SW480 (cell line): ENCODE data around the gene LAMA2.

Source experiments
- DNase-seq: peaks from one replicate; pipeline ENCODE4 v3.0.0-alpha.2; 2016; ENCODE audit warnings: low spot score

LAMA2 gene

DNA sequence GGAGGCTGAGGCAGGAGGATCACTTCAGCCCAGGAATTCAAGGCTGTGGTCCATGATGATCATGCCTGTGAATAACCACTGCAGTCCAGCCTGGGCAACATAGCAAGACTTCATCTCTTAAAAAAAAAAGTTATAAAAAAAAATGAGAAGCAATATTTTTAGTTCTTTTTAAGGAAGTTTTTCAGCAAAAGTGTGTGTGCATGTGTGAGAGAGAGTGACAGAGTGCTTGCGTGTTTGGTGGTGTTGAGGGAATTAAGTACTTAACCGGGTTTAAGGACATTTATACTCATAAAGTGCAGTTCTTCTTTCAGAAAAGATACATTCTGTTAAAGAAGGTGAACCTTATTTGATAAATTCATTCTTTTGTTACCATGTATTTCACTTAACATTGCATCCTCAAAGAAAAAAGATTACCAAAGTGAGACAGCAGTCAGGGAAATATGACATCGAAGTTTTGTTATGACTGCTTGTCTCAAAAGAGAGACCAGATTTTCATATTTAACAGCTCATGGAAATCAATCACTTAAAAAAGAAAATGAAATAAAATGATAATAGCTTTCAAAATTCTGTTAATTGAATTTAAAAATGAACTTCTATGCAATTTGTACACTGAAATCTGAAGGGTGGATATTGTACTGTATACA, 572.3 kb downstream of the LAMA2 start:
- no peak for DNase-seq

- no peak for DNase-seq
These were observed 577.3 kb downstream of the LAMA2 start for GRCh38 chr6:129460221-129460620.

DNA sequence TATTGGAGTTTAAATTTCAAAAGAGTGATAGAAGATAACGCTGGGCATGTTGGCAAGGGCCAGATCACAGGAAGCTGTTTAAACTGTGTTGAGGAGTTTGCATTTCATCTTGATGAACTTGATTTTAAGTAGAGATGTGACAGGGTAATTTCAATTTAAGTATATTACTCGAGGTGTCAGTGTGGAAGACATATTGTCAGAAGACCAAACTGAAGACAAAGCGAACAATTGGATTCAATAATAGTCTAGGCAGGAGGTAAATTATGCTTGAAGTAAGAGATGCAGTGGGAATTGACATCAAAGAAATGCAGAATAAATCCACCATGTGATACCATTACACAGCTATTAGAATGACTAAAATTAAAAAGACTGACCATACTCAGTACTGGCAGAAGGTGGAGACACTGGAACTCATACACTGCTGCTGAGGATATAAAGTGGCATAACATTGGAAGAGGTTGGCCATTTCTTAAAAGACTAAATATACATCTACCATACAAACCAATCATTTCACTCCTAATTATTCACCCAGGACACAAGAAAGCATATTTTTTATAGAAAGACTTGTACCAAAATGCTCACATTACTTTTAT, 586.2 kb downstream of the LAMA2 start:
- no peak for DNase-seq

GRCh38 chr6:129472239-129472638, 589.3 kb downstream of the LAMA2 start:
- DNase-seq: no peak

DNA sequence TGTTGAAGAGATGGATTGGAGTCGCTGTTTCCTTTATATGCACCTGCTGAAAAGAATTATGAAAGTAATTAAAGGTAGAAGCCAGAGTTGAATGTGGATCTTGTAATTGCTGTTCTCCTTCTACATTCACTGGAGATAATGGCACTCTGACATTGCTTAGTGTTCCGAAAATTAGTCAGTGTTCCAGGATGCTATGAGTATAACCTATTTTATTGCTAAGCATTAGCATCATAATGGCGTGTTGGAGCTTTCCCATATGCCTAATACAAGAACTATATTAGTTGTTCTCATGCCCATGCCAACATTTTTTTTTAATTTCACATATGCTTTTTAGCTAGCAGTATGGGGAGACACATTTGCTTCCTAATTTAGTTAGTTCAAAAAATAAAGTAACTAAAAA, 590.6 kb downstream of the LAMA2 start:
- no peak for DNase-seq

GRCh38 chr6:129475477-129476247, 592.7 kb downstream of the LAMA2 start:
- DNase-seq: no peak

DNA sequence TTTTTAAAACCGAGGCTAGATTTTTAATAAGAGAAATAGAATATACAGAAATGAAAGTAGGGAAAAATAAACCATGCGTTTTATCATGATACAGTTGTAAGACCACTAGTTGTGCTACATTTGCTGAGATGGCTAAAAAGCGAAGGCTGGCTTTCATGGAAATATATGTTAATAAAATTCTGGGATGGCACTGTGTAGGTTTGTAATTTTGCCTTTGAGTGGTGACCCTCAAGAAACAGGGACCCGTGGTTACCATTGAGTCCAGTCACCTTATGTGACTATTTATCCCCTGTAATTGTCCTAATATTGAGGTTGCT, 593.3 kb downstream of the LAMA2 start:
- DNase-seq: no peak

- DNase-seq: no peak
These were observed 593.9 kb downstream of the LAMA2 start for GRCh38 chr6:129476810-129477209.

- DNase-seq: no peak
These were observed 595.4 kb downstream of the LAMA2 start for GRCh38 chr6:129478379-129478778.

DNA sequence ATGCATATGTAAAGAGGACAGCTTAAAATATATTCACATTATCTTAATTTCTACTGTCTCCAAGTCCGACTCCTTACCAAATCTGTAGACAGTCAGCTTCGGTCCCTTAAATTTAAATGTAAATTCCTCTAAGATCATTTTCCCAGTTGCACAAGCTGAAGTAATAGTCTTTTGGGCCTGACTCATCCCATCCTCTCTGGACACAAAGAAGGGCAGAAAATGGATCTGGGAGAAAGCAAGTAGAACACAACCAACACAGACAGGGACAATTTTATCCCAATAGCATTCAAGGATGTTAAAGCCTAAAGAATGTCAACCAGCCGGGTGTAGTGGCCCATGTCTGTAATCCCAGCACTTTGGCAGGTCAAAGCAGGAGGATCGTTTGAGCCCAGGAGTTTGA, 598.8 kb downstream of the LAMA2 start:
- DNase-seq: no peak

DNA sequence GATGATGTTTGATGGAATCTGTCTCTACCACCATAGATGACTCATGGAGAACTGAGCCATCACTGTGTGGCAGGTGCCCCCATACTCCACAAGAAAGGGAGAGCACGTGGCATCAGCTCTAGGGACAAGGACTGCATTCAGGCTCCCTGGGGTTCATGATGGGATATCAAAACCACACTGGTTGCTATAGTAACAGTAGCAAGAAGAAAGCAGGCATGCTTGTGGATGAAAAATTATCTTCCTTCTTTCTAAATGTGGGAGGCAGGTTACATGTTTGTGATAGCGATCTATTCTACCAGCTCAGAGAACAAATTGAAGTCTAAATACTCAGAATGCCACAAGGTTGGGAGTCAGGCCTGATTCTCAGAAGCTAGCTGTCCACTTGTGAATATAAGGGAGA, 602.8 kb downstream of the LAMA2 start:
- peak; percentile 58 for DNase-seq

GRCh38 chr6:129486327-129486726, 603.4 kb downstream of the LAMA2 start:
- no peak for DNase-seq

- no peak for DNase-seq
These were observed 605.4 kb downstream of the LAMA2 start for GRCh38 chr6:129488313-129488712.

DNA sequence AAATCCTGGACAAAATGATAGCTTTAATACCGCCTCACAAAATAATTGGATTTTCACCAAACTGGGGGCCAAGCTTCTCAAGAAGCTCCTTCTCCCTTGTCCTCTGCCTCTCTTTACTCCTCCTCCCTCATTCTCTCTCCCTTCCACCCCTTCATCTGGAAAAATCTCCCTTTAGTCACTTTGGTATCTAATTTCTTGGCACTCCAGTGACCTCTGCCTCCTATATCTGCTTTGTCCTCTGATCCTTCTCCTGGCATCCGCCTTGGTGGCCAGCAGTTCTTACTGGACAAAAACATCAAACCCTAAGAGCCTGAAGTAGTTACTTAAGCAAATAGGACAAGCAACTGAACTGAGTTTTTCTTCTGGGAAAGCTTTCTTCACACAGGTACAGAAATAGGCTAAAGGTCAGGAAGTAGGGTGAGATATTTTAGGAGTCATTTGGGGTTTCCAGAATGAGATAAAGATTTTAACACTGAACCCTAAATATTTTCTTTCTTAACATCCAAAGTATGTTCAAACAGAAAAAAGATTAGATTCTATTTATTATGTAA, 606.4 kb downstream of the LAMA2 start:
- no peak for DNase-seq

DNA sequence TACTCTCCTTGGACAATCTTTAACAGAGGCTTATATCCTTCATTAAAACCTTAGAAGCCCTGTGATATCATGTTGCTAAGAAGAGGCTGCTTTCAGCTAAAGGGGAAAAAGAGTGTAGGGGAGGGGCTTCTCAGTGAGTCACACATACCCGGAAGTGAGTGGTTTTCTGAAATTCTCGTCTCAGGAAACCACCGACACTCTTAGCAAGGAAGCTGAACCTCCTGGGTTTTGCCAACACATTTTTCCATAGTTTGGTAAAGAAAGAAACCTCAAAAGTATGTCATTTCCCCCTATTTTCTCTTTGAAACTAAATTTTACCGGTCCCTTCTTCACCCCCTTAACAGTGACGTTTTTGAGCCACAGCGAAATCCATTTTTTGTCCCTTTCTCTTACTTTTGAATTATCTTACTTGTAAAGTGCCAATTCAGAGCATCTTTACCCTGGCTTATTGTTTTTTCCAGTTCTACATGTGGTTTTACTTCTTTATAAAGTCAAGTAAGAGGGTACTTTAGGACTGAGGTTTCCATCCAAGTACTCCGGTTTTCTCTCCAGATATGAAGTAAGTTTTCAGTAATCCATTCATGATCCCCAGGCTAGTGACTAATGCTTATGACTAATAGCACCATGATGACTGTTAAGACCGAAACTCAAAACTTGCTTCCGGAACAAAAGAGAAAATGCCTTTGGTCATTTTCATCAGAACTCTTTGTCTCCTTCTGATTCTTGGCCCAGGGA, 607.8 kb downstream of the LAMA2 start:
- peak; percentile 82 for DNase-seq

GRCh38 chr6:129491436-129491835, 608.5 kb downstream of the LAMA2 start:
- DNase-seq: no peak

DNA sequence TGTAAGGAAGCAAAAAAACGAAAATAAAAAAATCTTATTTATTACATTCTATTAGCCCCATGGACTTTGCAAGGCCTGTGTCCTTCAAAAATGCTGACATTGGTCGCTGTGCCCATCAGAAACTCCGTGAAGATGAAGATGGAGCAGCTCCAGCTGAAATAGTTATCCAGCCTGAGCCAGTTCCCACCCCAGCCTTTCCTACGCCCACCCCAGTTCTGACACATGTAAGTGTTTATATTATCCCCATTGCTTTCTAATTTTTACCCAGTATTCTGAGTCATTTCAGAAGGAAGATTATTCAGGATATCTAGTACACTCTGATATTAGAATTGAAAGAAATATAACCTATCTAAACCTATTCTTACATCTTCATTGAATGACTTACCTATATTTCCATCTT, 609.3 kb downstream of the LAMA2 start:
- no peak for DNase-seq

DNA sequence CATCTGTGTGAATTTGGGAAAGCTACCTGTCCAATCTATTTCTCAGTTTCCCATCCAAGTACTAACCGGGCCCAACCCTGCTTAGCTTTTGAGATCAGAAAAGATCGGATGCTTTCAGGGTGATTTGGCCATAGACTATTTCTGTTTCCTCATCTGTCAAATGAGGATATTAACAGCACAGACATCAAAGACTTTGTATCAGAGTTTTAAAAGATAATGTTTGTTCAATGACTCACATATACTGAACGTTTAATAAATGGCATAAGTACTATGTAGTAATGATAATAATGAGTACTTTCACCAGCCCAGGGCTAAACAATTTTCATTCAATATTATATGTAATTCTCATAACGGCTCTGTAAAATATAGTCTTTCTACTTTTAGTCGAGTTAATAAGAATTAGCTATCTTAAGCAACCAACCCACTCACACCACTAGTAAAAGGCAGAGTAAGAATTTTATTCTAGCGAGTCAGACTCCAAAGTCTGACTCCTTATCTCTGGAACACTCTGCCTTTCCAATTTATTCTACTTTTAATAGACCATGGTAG, 610.5 kb downstream of the LAMA2 start:
- peak; percentile 70 for DNase-seq

DNA sequence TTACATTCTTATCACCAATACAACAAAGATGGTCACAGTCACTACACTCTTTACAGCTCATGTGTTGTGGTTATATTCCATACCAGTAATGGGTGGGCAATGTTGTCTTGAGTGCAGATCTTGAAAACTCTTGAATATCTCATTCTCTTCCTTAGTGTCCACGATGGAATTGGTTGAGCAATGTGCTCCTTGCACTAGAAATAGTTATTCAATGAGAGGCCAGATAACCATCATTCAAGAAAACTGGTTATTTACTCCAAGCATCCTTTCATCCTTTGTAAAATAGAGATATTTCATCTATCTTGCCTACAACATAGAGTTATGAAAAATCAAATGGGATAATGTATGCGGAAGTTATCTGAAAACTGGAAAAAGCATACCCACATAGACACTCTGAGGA, 611.2 kb downstream of the LAMA2 start:
- DNase-seq: no peak

DNA sequence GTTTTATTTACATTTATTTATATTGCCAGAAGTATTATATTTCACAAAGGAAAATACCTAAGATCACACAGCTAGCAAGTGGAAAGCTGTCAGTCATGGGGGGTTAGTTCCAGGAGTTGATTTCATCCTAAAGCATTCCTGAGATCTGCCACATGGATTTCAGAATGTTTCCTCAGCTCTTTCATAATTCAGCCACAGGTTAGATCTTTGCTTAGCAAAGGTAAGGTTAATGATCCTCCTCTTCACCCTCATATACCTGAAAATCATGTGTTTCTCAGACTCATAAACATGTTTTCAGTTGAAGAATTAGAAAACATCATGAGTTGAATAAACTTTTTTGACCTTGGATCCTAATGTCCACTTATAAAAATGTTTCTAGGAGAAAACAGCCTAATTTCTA, 611.6 kb downstream of the LAMA2 start:
- no peak for DNase-seq

- DNase-seq: no peak
These were observed 612.7 kb downstream of the LAMA2 start for GRCh38 chr6:129495652-129496051.
